HG03064 (cell line): ENCODE data around the gene CRYBG2.
A peak's percentile ranks its signal among the peaks of the same experiment; 100 is the strongest.
"Not testable (repeated sequence)": the region's sequence is repeated elsewhere in the genome, so short reads cannot be mapped to it uniquely, and the experiment has no call there.

ENCODE experiments used
- ATAC-seq: cut with Tn5 transposase; IDR thresholded peaks from one replicate; pipeline ENCODE4 v1.9.1; 2021; ENCODE audit warnings: low read depth; ENCODE audit not compliant: unreplicated experiment

Gene CRYBG2

DNA sequence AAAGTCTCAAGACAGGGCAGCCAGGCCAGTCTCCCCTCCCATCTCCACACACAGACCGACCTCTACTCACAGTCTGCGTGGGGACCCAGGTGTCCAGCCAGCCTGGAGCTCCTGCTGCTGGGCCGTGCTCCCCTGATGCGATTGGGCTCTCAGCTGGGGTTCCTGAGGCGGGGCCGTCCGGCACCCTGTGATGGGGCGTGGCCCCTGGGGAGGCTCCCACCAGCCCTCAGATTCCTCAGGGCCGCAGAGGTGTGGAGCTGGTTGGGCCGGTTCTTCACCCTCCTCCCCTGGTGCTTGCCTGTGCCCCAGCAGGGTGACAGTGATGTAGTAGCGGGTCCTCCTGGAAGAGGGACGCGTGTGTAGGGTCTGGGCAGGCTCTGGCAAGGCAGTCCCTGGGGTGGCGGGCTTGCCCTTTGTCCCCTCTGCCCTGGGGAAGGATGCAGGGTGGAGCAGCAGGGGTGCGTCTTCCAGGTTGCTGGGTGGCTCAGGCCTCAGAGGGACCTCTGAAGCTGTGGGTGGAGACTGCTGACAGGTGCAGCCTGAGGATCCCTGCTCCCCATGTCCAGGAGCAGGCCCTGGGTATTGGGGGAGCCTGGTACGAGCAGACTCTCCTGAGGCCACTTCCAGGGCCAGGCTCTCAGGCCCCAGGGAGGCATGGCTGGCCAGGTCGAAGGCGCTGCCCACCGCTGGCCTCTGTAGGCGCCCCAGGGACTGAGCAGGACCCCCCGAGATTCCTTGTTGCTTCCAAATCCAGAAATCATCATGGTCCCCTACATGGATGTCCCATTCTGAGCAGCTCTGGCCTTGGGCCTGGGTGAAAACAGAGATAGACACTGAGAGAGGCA is at the start of gene CRYBG2:
CRYBG2 (minus strand) TSS at position 155 of the 845 bp plus-strand sequence. CDS start 7,473 bp downstream, outside the sequence.
- no peak for ATAC-seq

DNA sequence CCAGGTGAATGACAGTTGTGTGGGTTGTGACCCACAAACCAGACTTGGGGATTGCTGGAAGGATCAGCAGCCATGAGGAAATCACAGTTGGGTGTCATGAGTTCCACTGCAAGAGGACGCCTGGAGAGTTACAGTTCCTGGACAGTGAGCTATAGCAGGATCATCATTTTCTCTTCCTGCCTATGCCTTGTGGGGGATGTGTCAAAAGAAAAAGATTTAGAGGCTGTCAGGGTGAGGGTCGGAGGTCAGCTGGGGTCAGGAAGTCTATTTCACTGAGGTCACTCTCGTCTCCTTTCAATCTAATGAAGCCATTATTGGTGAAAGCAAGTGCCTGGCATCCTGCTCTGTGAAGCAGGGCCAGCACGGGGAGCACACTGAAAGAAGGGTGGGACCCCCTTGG is 49.7 kb upstream of the CRYBG2 start:
- ATAC-seq, result no peak

DNA sequence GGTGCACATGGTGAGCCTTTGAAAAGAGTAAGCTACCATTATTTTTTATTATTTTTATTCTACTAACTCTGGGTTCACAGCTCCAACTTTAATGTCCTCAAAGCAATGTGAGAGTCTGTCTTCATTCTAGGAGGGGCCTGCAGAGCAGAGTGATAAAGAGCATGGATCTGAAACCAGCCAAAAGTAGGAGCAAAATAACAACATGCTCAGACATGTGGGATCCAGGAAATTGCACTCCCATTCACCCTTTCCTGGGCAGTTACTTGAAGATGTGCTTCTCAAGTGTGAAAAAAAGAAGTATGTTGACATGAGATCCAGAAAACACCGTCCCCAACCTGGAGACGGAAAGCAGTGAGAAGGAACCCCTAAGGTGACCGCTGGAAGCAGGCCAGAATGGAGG is 48.0 kb upstream of the CRYBG2 start:
- no peak for ATAC-seq

GRCh38 chr1:26399034-26399433 is 45.1 kb upstream of the CRYBG2 start:
- no peak for ATAC-seq

DNA sequence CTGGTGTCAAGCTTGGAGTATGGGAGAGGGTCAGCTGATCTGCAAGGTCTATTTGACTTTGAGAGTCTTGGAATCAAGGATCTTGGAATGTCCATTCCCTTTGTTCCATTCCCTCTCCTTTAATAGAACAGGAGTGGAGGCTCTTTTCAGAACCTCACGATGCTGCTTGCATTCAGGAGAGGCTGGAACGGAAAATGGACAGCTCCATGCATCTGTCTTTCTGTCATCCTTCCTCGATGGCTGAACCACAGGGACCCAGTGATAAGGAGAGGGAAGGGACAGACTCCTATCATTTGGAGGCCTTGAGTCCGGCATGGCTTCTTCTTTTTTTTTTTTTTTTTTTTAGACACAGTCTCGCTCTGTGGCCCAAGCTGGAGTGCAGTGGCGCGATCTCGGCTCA is 41.8 kb upstream of the CRYBG2 start:
- no peak for ATAC-seq

DNA sequence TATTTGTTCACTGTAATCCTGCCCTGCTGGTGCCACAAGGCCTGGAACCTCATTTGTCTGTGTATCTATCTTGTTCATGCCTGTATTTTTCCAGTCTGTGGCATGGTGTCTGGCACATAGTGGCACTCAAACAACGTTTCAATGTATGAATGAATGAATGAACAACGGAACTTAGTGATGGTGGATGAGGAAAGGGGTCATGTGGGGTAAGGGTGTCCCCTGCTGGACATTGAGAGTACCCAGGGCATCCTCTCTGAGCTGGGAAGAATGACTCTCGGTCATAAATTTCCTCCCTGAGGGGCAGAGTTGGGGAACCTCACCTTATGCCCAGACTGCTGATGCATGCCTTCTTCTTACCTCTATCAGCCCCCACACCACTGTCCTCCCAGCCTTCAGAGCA is 37.5 kb upstream of the CRYBG2 start:
- no peak for ATAC-seq

DNA sequence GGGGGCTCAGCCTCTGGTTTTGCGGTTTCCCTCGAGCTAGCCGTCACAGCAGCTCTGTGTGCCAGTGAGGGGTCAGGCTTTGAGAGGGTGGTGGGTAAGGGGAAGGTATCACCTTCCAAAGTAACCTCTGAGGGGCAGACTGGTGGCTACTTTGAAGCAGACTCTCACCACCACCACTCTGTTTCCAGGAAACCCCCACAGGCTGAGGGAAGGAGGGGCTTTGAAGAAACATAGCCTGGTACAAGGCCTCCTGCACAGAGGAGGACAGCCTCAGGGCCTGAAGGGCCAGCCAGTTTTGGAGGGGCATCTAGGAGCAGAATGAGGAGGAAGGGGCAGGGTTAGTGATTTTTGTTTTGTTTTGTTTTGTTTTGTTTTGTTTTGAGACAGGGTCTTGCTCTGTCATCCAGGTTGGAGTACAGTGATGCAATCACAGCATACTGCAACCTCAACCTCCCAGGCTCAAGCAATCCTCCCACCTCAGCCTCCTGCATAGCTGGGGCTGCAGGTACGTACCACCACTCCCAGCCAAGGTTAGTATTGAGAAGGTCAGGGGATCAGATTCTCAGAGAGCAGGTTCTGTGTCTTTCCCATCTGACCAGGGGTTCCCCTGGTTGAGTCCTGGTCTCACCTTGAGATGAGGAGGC is 35.8 kb upstream of the CRYBG2 start:
- ATAC-seq, result no peak

- ATAC-seq, result no peak
These were observed 35.0 kb upstream of the CRYBG2 start for GRCh38 chr1:26388791-26389445.

DNA sequence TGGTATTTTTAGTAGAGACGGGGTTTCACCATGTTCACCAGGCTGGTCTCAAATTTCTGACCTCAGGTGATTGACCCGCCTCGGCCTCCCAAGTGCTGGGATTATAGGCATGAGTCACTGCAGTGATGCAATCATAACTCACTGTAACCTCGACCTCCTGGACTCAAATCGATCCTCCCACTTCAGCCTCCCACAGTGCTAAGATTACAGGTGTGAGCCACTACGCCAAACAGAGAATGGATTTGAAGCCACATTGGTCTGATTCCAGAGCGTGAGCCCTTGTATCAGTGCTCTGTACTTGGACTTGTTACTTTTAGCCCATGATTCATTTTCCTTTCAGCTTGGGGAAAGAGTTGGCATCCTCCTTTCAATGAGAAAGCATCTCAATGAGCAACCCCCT is 33.5 kb upstream of the CRYBG2 start:
- ATAC-seq, result no peak

DNA sequence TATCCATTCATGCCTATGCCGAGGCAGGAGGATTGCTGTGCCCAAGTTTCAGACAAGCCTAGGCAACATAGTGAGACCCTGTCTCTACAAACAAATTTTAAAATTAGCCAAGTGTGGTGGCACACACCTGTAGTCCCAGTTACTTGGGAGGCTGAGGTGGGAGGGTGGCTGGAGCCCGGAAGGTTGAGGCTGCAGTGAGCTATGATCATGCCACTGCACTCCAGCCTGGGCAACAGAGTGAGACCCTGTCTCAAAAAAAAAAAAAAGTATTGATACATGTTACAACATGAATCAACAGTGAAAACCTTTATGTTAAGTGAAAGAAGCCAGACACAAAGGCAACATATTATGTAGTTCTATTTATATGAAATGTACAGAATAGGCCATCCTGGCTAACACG is 31.1 kb upstream of the CRYBG2 start:
- ATAC-seq, result not testable (repeated sequence)

DNA sequence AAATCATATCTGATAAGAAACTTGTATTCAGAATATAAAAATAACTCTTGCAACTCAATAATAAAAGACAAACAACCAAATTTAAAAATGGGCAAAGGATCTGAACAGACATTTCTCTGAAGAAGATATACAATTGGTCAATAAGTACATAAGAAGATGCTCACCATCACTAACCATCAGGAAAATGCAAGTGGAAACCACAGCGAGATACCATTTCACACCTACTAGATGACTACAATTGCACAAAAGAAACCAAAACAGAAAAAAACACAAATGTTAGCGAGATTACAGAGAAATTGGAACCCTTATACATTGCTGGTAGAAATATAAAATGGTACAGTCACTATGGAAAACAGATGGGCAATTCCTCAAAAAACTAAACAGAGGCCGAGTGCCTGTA is 30.1 kb upstream of the CRYBG2 start:
- ATAC-seq, result no peak

GRCh38 chr1:26378879-26379251 is 24.9 kb upstream of the CRYBG2 start:
- no peak for ATAC-seq

DNA sequence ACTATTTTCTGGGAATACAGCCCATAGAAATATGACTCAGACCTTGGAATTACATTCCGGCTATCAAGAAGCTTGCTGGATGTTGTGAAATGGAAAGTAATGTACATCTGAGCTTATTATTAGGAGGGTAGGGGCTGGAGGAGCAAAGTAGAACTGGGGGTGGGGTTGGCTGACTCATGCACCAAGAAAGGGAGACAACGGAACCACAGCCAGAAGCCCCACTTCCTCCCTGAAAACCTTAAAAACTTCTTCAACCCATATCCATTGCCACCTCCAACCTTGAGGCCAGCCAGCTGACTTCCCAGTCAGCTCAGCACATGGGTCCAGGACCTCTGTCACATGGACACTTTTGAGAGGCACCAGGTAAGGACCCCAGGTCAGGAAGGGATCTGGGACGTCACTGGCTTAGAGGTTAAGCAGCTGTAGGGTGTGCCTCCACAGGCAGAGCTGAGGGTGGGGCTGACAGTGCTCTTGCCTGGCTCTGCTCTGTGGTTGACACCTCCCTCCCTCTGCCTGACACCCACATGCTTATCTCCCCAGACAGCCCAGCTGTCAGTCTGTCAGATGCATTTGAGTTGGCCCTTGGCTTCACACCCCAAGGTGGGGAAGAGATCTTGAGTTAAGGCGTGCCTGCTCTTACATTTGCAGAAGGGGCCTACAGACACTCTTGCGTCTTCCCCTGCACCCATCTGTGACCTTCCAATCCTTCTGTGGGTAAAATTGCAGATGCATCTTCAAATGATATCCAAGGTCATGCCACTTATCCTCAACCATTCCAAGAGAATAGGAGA is 24.4 kb upstream of the CRYBG2 start:
- ATAC-seq, result peak; percentile 84

GRCh38 chr1:26376050-26376449 is 22.1 kb upstream of the CRYBG2 start:
- no peak for ATAC-seq

- ATAC-seq, result no peak
These were observed 21.2 kb upstream of the CRYBG2 start for GRCh38 chr1:26375081-26375480.

DNA sequence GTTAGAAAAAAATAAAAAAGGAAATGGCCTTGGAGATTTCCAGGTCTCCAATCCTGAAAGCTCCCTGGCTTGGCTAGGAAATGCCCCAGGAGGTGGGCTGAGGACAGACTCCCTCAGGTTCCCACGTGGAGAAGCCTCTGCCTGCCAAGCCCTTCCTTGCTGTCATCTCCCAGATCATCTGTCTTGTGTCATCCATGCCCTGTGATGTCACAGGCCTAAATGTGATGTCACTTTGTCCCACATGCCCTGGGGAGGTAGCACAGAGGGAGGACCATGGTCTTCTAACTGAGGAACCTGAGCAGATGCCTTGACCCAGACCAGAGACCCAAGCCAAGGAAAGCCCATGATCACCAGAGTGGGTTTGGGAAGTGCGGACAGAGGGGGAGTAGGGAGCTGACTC is 20.4 kb upstream of the CRYBG2 start:
- not testable (repeated sequence) for ATAC-seq

GRCh38 chr1:26373789-26374188 is 19.9 kb upstream of the CRYBG2 start:
- no peak for ATAC-seq

GRCh38 chr1:26373281-26373680 is 19.4 kb upstream of the CRYBG2 start:
- no peak for ATAC-seq

- ATAC-seq, result not testable (repeated sequence)
These were observed 18.7 kb upstream of the CRYBG2 start, which contains the start of gene ZNF683 for GRCh38 chr1:26372611-26373010. TSS of gene ZNF683 (minus strand) at chr1:26372750. CDS start at chr1:26368571, 4,179 bp downstream.

DNA sequence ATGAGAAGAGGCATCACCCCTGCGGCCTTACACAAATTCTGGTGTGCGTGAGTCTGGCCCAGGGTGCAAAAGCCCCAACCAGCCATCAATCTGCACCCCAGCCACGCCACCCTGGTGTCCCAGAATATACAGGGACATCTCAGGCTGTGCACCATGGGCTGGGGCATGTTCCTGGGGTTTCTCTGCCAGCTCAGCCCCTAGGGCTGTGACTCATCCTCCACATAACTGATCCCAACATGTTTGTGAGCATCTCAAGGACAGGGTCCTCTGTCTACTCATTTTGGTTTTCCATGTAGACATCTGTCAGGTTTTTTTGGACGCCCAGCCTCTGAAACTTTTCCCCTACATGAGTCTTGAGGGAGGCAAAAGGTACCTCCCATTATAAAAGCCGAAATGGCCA is 18.1 kb upstream of the CRYBG2 start:
- ATAC-seq, result no peak
